ENCODE data around the gene MATCAP1. TPM values are rescaled to one million over a fixed set of nuclear protein-coding genes. Genes with fewer than 3 reads are reported as not detected.

Gene MATCAP1
- polyA plus RNA-seq, 1 of the 3 experiments (the other 2 are of a cell fraction): 68.5 TPM

- H3K4me1 ChIP-seq (ENCODE audit: control insufficient read depth in 1 of 2, insufficient read depth in 2 of 2, low read depth in 1 of 2, low read length in 1 of 2): peaks cover 22 to 27% of the 10 kb centered on the region in 2 experiments
- WGBS (ENCODE audit: low lambda C conversion rate): 80% methylated on average over 13 of the region's 13 CpGs
- peaks cover 12 to 27% of the 10 kb centered on the region in 2 experiments for H3K36me3 ChIP-seq (replicated peaks in 1 of 2; ENCODE audit: control insufficient read depth in 1 of 2, insufficient read depth in 2 of 2, low read length in 1 of 2)
- ChIA-PET POLR2A (interaction anchor here (1.2 kb wide), 1 partner anchor 30 kb away, joined by 3 read pairs; no protein-coding TSS in a partner anchor), CTCF (interaction anchor here (1.4 to 3.5 kb wide), 3 partner anchors 35 to 213 kb away, joined by 3 to 11 read pairs (median 9); no protein-coding TSS in a partner anchor)
- H3K27me3 ChIP-seq (ENCODE audit: insufficient read depth): no peaks in the 10 kb centered on the region
- H3K4me3 ChIP-seq (ENCODE audit: low read depth in 2 of 2, low read length in 1 of 2): no peak overlapping the region
- peaks cover 41% of the 10 kb centered on the region for H3K79me2 ChIP-seq (ENCODE audit: insufficient read depth)
- no peaks in the 10 kb centered on the region for H3K9me3 ChIP-seq
- no peak overlapping the region; the same call in 1 of the 2 replicates for H3K4me2 ChIP-seq
- H3K9me2 ChIP-seq: no peaks in the 10 kb centered on the region
- DNase-seq: no peak
- no peak overlapping the region for H2AFZ ChIP-seq (ENCODE audit: low read depth)
- H3K27ac ChIP-seq (ENCODE audit: low read depth in 2 of 2, low read length in 1 of 2): no peak overlapping the region
- peaks cover 24% of the 10 kb centered on the region for H3F3A ChIP-seq (replicated peaks; ENCODE audit: insufficient read depth)
- TF ChIP-seq ELF1 (IDR thresholded peaks at IDR 0.05) (no peak), FOXM1 (IDR thresholded peaks at IDR 0.05; ENCODE audit: low read depth) (no peak), MXI1 (IDR thresholded peaks at IDR 0.05; ENCODE audit: low read depth, low read length) (no peak), EZH2phosphoT487 (IDR thresholded peaks at IDR 0.05; ENCODE audit: borderline replicate concordance, low read depth) (no peak), YY1 (IDR thresholded peaks at IDR 0.05; ENCODE audit: low read depth) (no peak), POLR2AphosphoS5 (IDR thresholded peaks at IDR 0.05; ENCODE audit: low read depth, low read length) (no peak), FOXJ3 (CRISPR knock-in tag; IDR thresholded peaks at IDR 0.05) (no peak), REST (IDR thresholded peaks at IDR 0.05; ENCODE audit: low read depth, low read length) (no peak), PBX3 (IDR thresholded peaks at IDR 0.05) (no peak), ZBTB33 (IDR thresholded peaks at IDR 0.05; ENCODE audit: borderline replicate concordance, low read depth) (no peak), RFX5 (IDR thresholded peaks at IDR 0.05; ENCODE audit: low read length) (no peak), CHD2 (IDR thresholded peaks at IDR 0.05; ENCODE audit: low read length, partially characterized antibody) (no peak)
- H4K20me1 ChIP-seq (ENCODE audit: insufficient read depth): peaks cover 21% of the 10 kb centered on the region
- no peak overlapping the region for H3K9ac ChIP-seq
Measured at GRCh38 chr16:67190448-67191399, 7.0 kb upstream of the MATCAP1 start.

Data from SK-N-SH (cell line).